ENCODE data around the gene RUVBL2. TPM values are rescaled to one million over a fixed set of nuclear protein-coding genes. Genes with fewer than 3 reads are reported as not detected.
A peak's percentile ranks its signal among the peaks of the same experiment; 100 is the strongest.
"Not testable (repeated sequence)": the region's sequence is repeated elsewhere in the genome, so short reads cannot be mapped to it uniquely, and the experiment has no call there.

RUVBL2 gene
- total RNA-seq, 5 donors from 2014 or later (not counting 1 experiment from before 2014, with no cell fraction given): 20.3 to 48.7 (median 41.4) TPM

GRCh38 chr19:49042666-49043065 is 49.0 kb downstream of the RUVBL2 start:
- H3K27me3 Mint-ChIP-seq; DNase-seq; ATAC-seq (replicated peaks in 1 of 4); H3K4me3 ChIP-seq (ENCODE audit: control insufficient read depth in 1 of 2, extremely low read depth in 1 of 2, low read length in 1 of 2); H3K27ac ChIP-seq (ENCODE audit: low read length); H3K36me3 Mint-ChIP-seq; H3K4me3 Mint-ChIP-seq; H3K27me3 ChIP-seq (replicated peaks in 1 of 2; ENCODE audit: control insufficient read depth in 2 of 2, extremely low read depth in 1 of 2, insufficient read depth in 2 of 2, low read length in 1 of 2); CTCF ChIA-PET; H3K9me3 ChIP-seq; H3K36me3 ChIP-seq (ENCODE audit: control insufficient read depth in 2 of 2, extremely low read depth in 1 of 2, insufficient read depth in 1 of 2, low read length in 1 of 2); H3K27ac Mint-ChIP-seq; H3K9me3 Mint-ChIP-seq; H3K4me1 Mint-ChIP-seq; H3K4me1 ChIP-seq (ENCODE audit: control insufficient read depth in 1 of 2, extremely low read depth in 1 of 2, insufficient read depth in 2 of 2, low read length in 2 of 2); POLR2A ChIA-PET: not testable (repeated sequence)
- no CpG with 5 or more reads among the region's 4 CpGs for WGBS (ENCODE audit: insufficient coverage)

DNA sequence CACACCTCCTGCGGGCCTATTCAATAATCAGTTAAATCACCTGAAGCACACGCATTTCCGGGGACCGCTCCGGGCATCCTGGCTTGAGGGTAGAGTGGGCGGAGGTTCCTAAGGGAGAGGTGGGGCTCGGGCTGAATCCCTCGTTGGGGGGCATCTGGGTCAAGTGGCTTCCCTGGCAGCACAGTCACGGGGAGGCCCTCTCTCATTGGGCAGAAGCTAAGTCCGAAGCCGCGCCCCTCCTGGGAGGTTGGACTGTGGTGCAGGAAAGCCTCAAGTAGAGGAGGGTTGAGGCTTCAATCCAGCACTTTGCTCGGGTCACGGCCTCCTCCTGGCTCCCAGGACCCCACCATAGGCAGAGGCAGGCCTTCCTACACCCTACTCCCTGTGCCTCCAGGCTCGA is 49.9 kb downstream of the RUVBL2 start, which contains the start of gene CGB5:
Gene CGB5, plus strand, starts transcription at position 301 of the 400 bp plus-strand sequence. CDS start 362 bp downstream, outside the sequence.
- POLR2A ChIA-PET; DNase-seq; H3K27me3 Mint-ChIP-seq; H3K4me1 Mint-ChIP-seq; H3K4me3 ChIP-seq (ENCODE audit: control insufficient read depth in 1 of 2, extremely low read depth in 1 of 2, low read length in 1 of 2); H3K9me3 Mint-ChIP-seq; H3K4me3 Mint-ChIP-seq; H3K27ac Mint-ChIP-seq; H3K36me3 ChIP-seq (ENCODE audit: control insufficient read depth in 2 of 2, extremely low read depth in 1 of 2, insufficient read depth in 1 of 2, low read length in 1 of 2); H3K27ac ChIP-seq (ENCODE audit: low read length); ATAC-seq (replicated peaks in 1 of 4); H3K27me3 ChIP-seq (replicated peaks in 1 of 2; ENCODE audit: control insufficient read depth in 2 of 2, extremely low read depth in 1 of 2, insufficient read depth in 2 of 2, low read length in 1 of 2); H3K36me3 Mint-ChIP-seq; H3K9me3 ChIP-seq; H3K4me1 ChIP-seq (ENCODE audit: control insufficient read depth in 1 of 2, extremely low read depth in 1 of 2, insufficient read depth in 2 of 2, low read length in 2 of 2): not testable (repeated sequence)
- CTCF ChIA-PET: interaction anchor here in 1 of 2 donors (0.6 kb wide), 1 partner anchor 727 kb away, joined by 9 read pairs; no protein-coding TSS in a partner anchor
- WGBS (ENCODE audit: insufficient coverage): 71% methylated on average over 5 of the region's 15 CpGs

GRCh38 chr19:49049011-49049410 is 55.3 kb downstream of the RUVBL2 start, which contains the start of gene CGB8:
Gene CGB8, minus strand, starts transcription at chr19:49049111. Its CDS starts 372 bp downstream, at chr19:49048739.
- CTCF ChIA-PET; H3K9me3 Mint-ChIP-seq; POLR2A ChIA-PET; DNase-seq; H3K4me3 ChIP-seq (ENCODE audit: control insufficient read depth in 1 of 2, extremely low read depth in 1 of 2, low read length in 1 of 2); H3K36me3 ChIP-seq (ENCODE audit: control insufficient read depth in 2 of 2, extremely low read depth in 1 of 2, insufficient read depth in 1 of 2, low read length in 1 of 2); ATAC-seq (replicated peaks in 1 of 4); H3K36me3 Mint-ChIP-seq; H3K9me3 ChIP-seq; H3K27me3 Mint-ChIP-seq; H3K27me3 ChIP-seq (replicated peaks in 1 of 2; ENCODE audit: control insufficient read depth in 2 of 2, extremely low read depth in 1 of 2, insufficient read depth in 2 of 2, low read length in 1 of 2); H3K4me3 Mint-ChIP-seq; H3K4me1 Mint-ChIP-seq; H3K4me1 ChIP-seq (ENCODE audit: control insufficient read depth in 1 of 2, extremely low read depth in 1 of 2, insufficient read depth in 2 of 2, low read length in 2 of 2); H3K27ac ChIP-seq (ENCODE audit: low read length): not testable (repeated sequence)
- WGBS (ENCODE audit: insufficient coverage): 92% methylated on average over 5 of the region's 12 CpGs
- H3K27ac Mint-ChIP-seq: peak within 1 kb of the TSS in 1 of 2 donors; percentile 40

DNA sequence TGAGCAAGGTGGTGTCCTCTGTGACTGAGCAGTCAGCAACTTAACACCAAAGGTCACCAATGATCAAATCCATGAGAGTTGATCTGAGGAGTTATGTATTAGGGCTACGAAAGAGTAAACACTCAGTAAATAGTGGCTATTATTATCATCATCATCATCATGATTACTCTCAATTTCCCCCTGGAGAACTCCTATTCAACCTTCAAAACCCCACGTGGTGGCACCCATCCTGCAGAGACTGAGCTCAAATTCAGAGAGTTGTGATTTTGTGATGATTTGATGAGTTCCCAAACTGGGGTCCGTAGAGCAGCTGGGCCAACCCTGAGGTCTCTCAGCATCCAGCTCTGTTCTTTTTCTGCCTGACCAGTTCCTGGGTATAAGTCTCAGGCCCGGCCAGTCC is 56.1 kb downstream of the RUVBL2 start:
- DNase-seq; H3K27ac ChIP-seq (ENCODE audit: low read length); H3K27me3 Mint-ChIP-seq; H3K4me3 ChIP-seq (ENCODE audit: control insufficient read depth in 1 of 2, extremely low read depth in 1 of 2, low read length in 1 of 2); H3K4me3 Mint-ChIP-seq; H3K9me3 Mint-ChIP-seq; H3K27me3 ChIP-seq (replicated peaks in 1 of 2; ENCODE audit: control insufficient read depth in 2 of 2, extremely low read depth in 1 of 2, insufficient read depth in 2 of 2, low read length in 1 of 2); H3K4me1 ChIP-seq (ENCODE audit: control insufficient read depth in 1 of 2, extremely low read depth in 1 of 2, insufficient read depth in 2 of 2, low read length in 2 of 2); H3K4me1 Mint-ChIP-seq; ATAC-seq (replicated peaks in 1 of 4); POLR2A ChIA-PET; CTCF ChIA-PET; H3K36me3 Mint-ChIP-seq; H3K27ac Mint-ChIP-seq; H3K9me3 ChIP-seq; H3K36me3 ChIP-seq (ENCODE audit: control insufficient read depth in 2 of 2, extremely low read depth in 1 of 2, insufficient read depth in 1 of 2, low read length in 1 of 2): not testable (repeated sequence)
- WGBS (ENCODE audit: insufficient coverage): no CpG with 5 or more reads among the region's 4 CpGs

- POLR2A ChIA-PET, DNase-seq: not testable (repeated sequence)
These were observed 56.8 kb downstream of the RUVBL2 start for GRCh38 chr19:49050376-49051033.

DNA sequence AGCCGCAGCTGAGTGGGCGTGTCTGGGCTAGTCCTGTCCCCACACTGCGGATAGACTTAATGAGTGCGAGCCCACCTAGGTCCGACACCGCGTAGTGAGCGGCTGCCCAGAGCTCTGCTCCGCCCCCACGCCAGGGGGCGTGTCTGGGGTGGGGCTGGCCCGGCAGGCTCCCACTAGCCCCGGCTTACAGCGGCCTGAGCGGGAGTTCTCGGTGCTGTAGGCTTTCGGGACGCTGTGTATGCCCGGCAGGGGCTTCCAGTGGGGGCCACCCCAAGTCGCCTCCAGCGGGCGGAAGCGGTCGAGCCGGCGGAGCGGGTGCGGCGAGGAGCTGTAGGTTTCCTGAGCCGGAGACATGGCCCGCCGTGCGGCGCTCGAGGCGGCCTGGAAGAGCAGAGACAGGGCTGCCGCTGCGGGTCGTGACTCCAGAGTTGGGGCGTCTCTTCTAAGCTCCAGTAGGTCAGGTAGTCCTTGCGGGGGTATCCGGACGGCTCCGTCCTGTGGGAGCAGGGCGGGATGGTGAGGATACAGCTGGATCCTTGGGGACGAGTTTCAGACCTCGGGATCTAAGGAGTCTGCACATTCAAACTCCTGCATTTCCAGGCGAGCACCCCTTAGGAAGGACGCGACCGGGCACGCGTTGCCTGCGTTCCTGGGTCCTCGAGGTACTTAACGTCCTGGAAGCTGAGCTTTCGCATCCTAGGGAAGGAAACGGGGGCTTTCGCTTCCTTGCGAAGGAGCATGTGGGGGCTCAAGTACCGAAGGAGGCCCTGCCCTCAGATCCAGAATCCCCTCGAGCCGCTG is 62.6 kb downstream of the RUVBL2 start:
- peaks cover 3% of the 10 kb centered on the region for H3K36me3 Mint-ChIP-seq
- ChIA-PET POLR2A (no interaction called here), CTCF (no interaction called here)
- H3K9me3 Mint-ChIP-seq: no peaks in the 10 kb centered on the region
- peaks cover 5 to 26% of the 10 kb centered on the region in 2 experiments for H3K4me1 ChIP-seq (ENCODE audit: control insufficient read depth in 1 of 2, extremely low read depth in 1 of 2, insufficient read depth in 2 of 2, low read length in 2 of 2)
- peaks cover 0 to 56% of the 10 kb centered on the region in 2 experiments for H3K27me3 ChIP-seq (replicated peaks in 1 of 2; ENCODE audit: control insufficient read depth in 2 of 2, extremely low read depth in 1 of 2, insufficient read depth in 2 of 2, low read length in 1 of 2)
- H3K27me3 Mint-ChIP-seq: peaks cover 18 to 40% of the 10 kb centered on the region in 2 donors
- DNase-seq (peak in 32 of 35 experiments; percentile 20 to 64 (median 40)), ATAC-seq (replicated peaks in 1 of 4) (peak; percentile 72 to 77 (median 76))
- no peak overlapping the region for H3K27ac Mint-ChIP-seq
- peaks cover 19 to 21% (median 19%) of the 10 kb centered on the region in 3 donors for H3K4me1 Mint-ChIP-seq
- H3K27ac ChIP-seq (ENCODE audit: low read length): no peak overlapping the region
- under 1% methylated on average over 53 of the region's 63 CpGs for WGBS (ENCODE audit: insufficient coverage)
- no peaks in the 10 kb centered on the region for H3K9me3 ChIP-seq
- H3K4me3 ChIP-seq (ENCODE audit: control insufficient read depth in 1 of 2, extremely low read depth in 1 of 2, low read length in 1 of 2): peak overlapping the region; percentile 48 to 60
- no peaks in the 10 kb centered on the region for H3K36me3 ChIP-seq (ENCODE audit: control insufficient read depth in 2 of 2, extremely low read depth in 1 of 2, insufficient read depth in 1 of 2, low read length in 1 of 2)
- peak overlapping the region; percentile 82 to 94 (median 84) for H3K4me3 Mint-ChIP-seq

More at GRCh38 chr19:49050376-49051033, 56.8 kb downstream of the RUVBL2 start:
- H3K4me3 Mint-ChIP-seq; CTCF ChIA-PET; H3K36me3 Mint-ChIP-seq; H3K27ac Mint-ChIP-seq; H3K9me3 Mint-ChIP-seq; H3K9me3 ChIP-seq; H3K4me1 ChIP-seq (ENCODE audit: control insufficient read depth in 1 of 2, extremely low read depth in 1 of 2, insufficient read depth in 2 of 2, low read length in 2 of 2); H3K27me3 ChIP-seq (replicated peaks in 1 of 2; ENCODE audit: control insufficient read depth in 2 of 2, extremely low read depth in 1 of 2, insufficient read depth in 2 of 2, low read length in 1 of 2); H3K4me3 ChIP-seq (ENCODE audit: control insufficient read depth in 1 of 2, extremely low read depth in 1 of 2, low read length in 1 of 2); H3K27ac ChIP-seq (ENCODE audit: low read length); H3K27me3 Mint-ChIP-seq; H3K4me1 Mint-ChIP-seq; ATAC-seq (replicated peaks in 1 of 4); H3K36me3 ChIP-seq (ENCODE audit: control insufficient read depth in 2 of 2, extremely low read depth in 1 of 2, insufficient read depth in 1 of 2, low read length in 1 of 2): not testable (repeated sequence)
- WGBS (ENCODE audit: insufficient coverage): 85% methylated on average over 22 of the region's 24 CpGs
